Karpas-422 (cell line): Measurements from ENCODE around the gene SMIM23. TPM values are rescaled to one million over a fixed set of nuclear protein-coding genes. Genes with fewer than 3 reads are reported as not detected.

Experiments
- DNase-seq: peaks from one replicate; pipeline ENCODE4 v3.0.0-alpha.2; 2015
- H2AFZ ChIP-seq: fragments of 200-600 bp; sonication (generic); 2 replicates; pipeline ENCODE4 v1.6.1; 2014; ENCODE audit warnings: antibody characterized with exemption, low read length, mixed read lengths
- H3K27ac ChIP-seq: fragments of 200-600 bp; sonication (generic); 2 replicates; pipeline ENCODE4 v1.5.1; 2014; ENCODE audit warnings: mild to moderate bottlenecking, low read length, moderate library complexity
- H3K27me3 ChIP-seq: fragments of 200-600 bp; sonication (generic); 2 replicates; pipeline ENCODE4 v1.6.1; 2014; ENCODE audit warnings: low read length, mixed read lengths
- H3K36me3 ChIP-seq: fragments of 200-600 bp; sonication (generic); 2 replicates; pipeline ENCODE4 v1.6.1; 2014; ENCODE audit warnings: low read length, mixed read lengths; ENCODE audit not compliant: insufficient read depth
- H3K4me1 ChIP-seq: fragments of 200-600 bp; sonication (generic); 2 replicates; pipeline ENCODE4 v1.6.1; 2014; ENCODE audit warnings: mild to moderate bottlenecking, low read length, mixed read lengths
- H3K4me2 ChIP-seq: fragments of 200-600 bp; sonication (generic); 2 replicates; pipeline ENCODE4 v1.6.1; 2014; ENCODE audit warnings: low read length, low read depth, mild to moderate bottlenecking; ENCODE audit not compliant: poor library complexity, severe bottlenecking
- H3K4me3 ChIP-seq: fragments of 200-600 bp; sonication (generic); 2 replicates; pipeline ENCODE4 v1.5.1; 2014; ENCODE audit warnings: mild to moderate bottlenecking, antibody characterized with exemption, low read length, mixed read lengths
- H3K79me2 ChIP-seq: fragments of 200-600 bp; sonication (generic); 2 replicates; pipeline ENCODE4 v1.6.1; 2014; ENCODE audit warnings: mild to moderate bottlenecking, low read length, mixed read lengths
- H3K9ac ChIP-seq: fragments of 200-600 bp; sonication (generic); 2 replicates; pipeline ENCODE4 v1.6.0; 2014; ENCODE audit warnings: low read length
- H3K9me2 ChIP-seq: fragments of 200-600 bp; sonication (generic), shearing (Covaris generic); replicated peaks from 2 replicates; pipeline ENCODE4 v1.6.0; 2014; ENCODE audit warnings: mild to moderate bottlenecking, low read length, moderate library complexity; ENCODE audit not compliant: insufficient read depth
- H3K9me3 ChIP-seq: fragments of 300-700, 200-600 bp; sonication (generic); 2 replicates; pipeline ENCODE4 v1.6.1; 2014; ENCODE audit warnings: low read length, mixed read lengths
- H4K20me1 ChIP-seq: fragments of 200-600 bp; sonication (generic); 2 replicates; pipeline ENCODE4 v1.6.1; 2014; ENCODE audit warnings: mild to moderate bottlenecking, antibody characterized with exemption, low read length, low read depth; ENCODE audit not compliant: insufficient read depth
- total RNA-seq: library from RNA; depleted of rRNA; stranded (reverse); fragments of >200 nt; shearing (Covaris generic); gene quantifications from 2 replicates; pipeline ENCODE4 v1.2.3, GENCODE V29; 2014; ENCODE audit warnings: low replicate concordance

SMIM23 gene
- total RNA-seq, 1 experiment from 2014 or later = not detected

GRCh38 chr5:171826132-171826531, 40.5 kb downstream of the SMIM23 start:
- Histone ChIP-seq H3K9ac (no peak overlapping the region), H3K27ac (no peak overlapping the region), H3K27me3 (no peaks in the 10 kb centered on the region), H3K4me2 (no peak overlapping the region), H2AFZ (no peak overlapping the region), H3K4me1 (peaks cover 3% of the 10 kb centered on the region), H3K9me3 (no peaks in the 10 kb centered on the region), H3K79me2 (no peaks in the 10 kb centered on the region), H3K4me3 (no peak overlapping the region), H3K36me3 (no peaks in the 10 kb centered on the region), H4K20me1 (no peaks in the 10 kb centered on the region), H3K9me2 (no peaks in the 10 kb centered on the region)
- no peak for DNase-seq

GRCh38 chr5:171827162-171827561, 41.5 kb downstream of the SMIM23 start:
- H3K9ac ChIP-seq = no peak overlapping the region
- no peak for DNase-seq
- H3K9me2 ChIP-seq = no peaks in the 10 kb centered on the region
- no peaks in the 10 kb centered on the region for H4K20me1 ChIP-seq
- H3K4me3 ChIP-seq = no peak overlapping the region
- H3K9me3 ChIP-seq = no peaks in the 10 kb centered on the region
- H3K36me3 ChIP-seq = no peaks in the 10 kb centered on the region
- no peak overlapping the region for H3K27ac ChIP-seq
- no peaks in the 10 kb centered on the region for H3K79me2 ChIP-seq
- H2AFZ ChIP-seq = no peak overlapping the region
- H3K27me3 ChIP-seq = no peaks in the 10 kb centered on the region
- no peak overlapping the region for H3K4me2 ChIP-seq
- H3K4me1 ChIP-seq = peaks cover 3% of the 10 kb centered on the region

- Histone ChIP-seq H4K20me1 (no peaks in the 10 kb centered on the region), H3K79me2 (no peaks in the 10 kb centered on the region), H3K27me3 (no peaks in the 10 kb centered on the region), H3K9me3 (no peaks in the 10 kb centered on the region), H3K4me3 (no peak overlapping the region), H3K9ac (no peak overlapping the region), H3K9me2 (no peaks in the 10 kb centered on the region), H3K27ac (no peak overlapping the region), H3K4me1 (no peaks in the 10 kb centered on the region), H2AFZ (no peak overlapping the region), H3K4me2 (no peak overlapping the region), H3K36me3 (no peaks in the 10 kb centered on the region)
- no peak for DNase-seq
These were observed 45.1 kb downstream of the SMIM23 start for GRCh38 chr5:171830686-171831085.

- no peaks in the 10 kb centered on the region for H3K9me3 ChIP-seq
- H3K4me1 ChIP-seq = no peaks in the 10 kb centered on the region
- H3K4me3 ChIP-seq = no peak overlapping the region
- H3K36me3 ChIP-seq = no peaks in the 10 kb centered on the region
- no peak overlapping the region for H3K9ac ChIP-seq
- H3K27ac ChIP-seq = no peak overlapping the region
- H3K9me2 ChIP-seq = no peaks in the 10 kb centered on the region
- no peaks in the 10 kb centered on the region for H4K20me1 ChIP-seq
- H3K4me2 ChIP-seq = no peak overlapping the region
- no peaks in the 10 kb centered on the region for H3K27me3 ChIP-seq
- H3K79me2 ChIP-seq = no peaks in the 10 kb centered on the region
- DNase-seq = no peak
- no peak overlapping the region for H2AFZ ChIP-seq
These were observed 47.2 kb downstream of the SMIM23 start for GRCh38 chr5:171832775-171833174.

GRCh38 chr5:171834461-171834860, 48.8 kb downstream of the SMIM23 start:
- no peaks in the 10 kb centered on the region for H3K36me3 ChIP-seq
- no peak overlapping the region for H3K4me2 ChIP-seq
- no peak overlapping the region for H3K4me3 ChIP-seq
- H3K4me1 ChIP-seq = no peaks in the 10 kb centered on the region
- no peaks in the 10 kb centered on the region for H3K9me3 ChIP-seq
- no peak overlapping the region for H3K27ac ChIP-seq
- no peak for DNase-seq
- H3K9ac ChIP-seq = no peak overlapping the region
- no peaks in the 10 kb centered on the region for H3K9me2 ChIP-seq
- H2AFZ ChIP-seq = no peak overlapping the region
- no peaks in the 10 kb centered on the region for H3K27me3 ChIP-seq
- H3K79me2 ChIP-seq = no peaks in the 10 kb centered on the region
- H4K20me1 ChIP-seq = no peaks in the 10 kb centered on the region

GRCh38 chr5:171835066-171835465, 49.4 kb downstream of the SMIM23 start:
- H3K9me3 ChIP-seq = no peaks in the 10 kb centered on the region
- H2AFZ ChIP-seq = no peak overlapping the region
- no peak for DNase-seq
- no peak overlapping the region for H3K4me2 ChIP-seq
- H3K4me3 ChIP-seq = no peak overlapping the region
- no peaks in the 10 kb centered on the region for H3K27me3 ChIP-seq
- no peaks in the 10 kb centered on the region; the same call in 1 of the 2 replicates for H3K36me3 ChIP-seq
- H3K9me2 ChIP-seq = no peaks in the 10 kb centered on the region
- no peak overlapping the region for H3K27ac ChIP-seq
- H3K79me2 ChIP-seq = no peaks in the 10 kb centered on the region
- no peaks in the 10 kb centered on the region for H4K20me1 ChIP-seq
- H3K4me1 ChIP-seq = no peaks in the 10 kb centered on the region
- no peak overlapping the region for H3K9ac ChIP-seq

- no peak overlapping the region for H3K4me3 ChIP-seq
- H3K79me2 ChIP-seq = no peaks in the 10 kb centered on the region
- no peaks in the 10 kb centered on the region for H3K4me1 ChIP-seq
- DNase-seq = no peak
- no peak overlapping the region for H3K9ac ChIP-seq
- H3K27ac ChIP-seq = no peak overlapping the region
- no peaks in the 10 kb centered on the region for H4K20me1 ChIP-seq
- H3K27me3 ChIP-seq = no peaks in the 10 kb centered on the region
- H3K4me2 ChIP-seq = no peak overlapping the region
- H3K36me3 ChIP-seq = no peaks in the 10 kb centered on the region; the same call in 1 of the 2 replicates
- H3K9me3 ChIP-seq = no peaks in the 10 kb centered on the region
- H2AFZ ChIP-seq = no peak overlapping the region
- H3K9me2 ChIP-seq = no peaks in the 10 kb centered on the region
These were observed 51.9 kb downstream of the SMIM23 start for GRCh38 chr5:171837522-171837921.

GRCh38 chr5:171838066-171838465, 52.4 kb downstream of the SMIM23 start:
- no peak overlapping the region for H3K4me3 ChIP-seq
- H3K9ac ChIP-seq = no peak overlapping the region
- no peaks in the 10 kb centered on the region for H3K9me3 ChIP-seq
- H3K4me2 ChIP-seq = no peak overlapping the region
- no peaks in the 10 kb centered on the region for H3K9me2 ChIP-seq
- H3K79me2 ChIP-seq = no peaks in the 10 kb centered on the region
- no peak overlapping the region for H3K27ac ChIP-seq
- H3K36me3 ChIP-seq = no peaks in the 10 kb centered on the region; the same call in 1 of the 2 replicates
- H3K27me3 ChIP-seq = no peaks in the 10 kb centered on the region
- no peaks in the 10 kb centered on the region for H4K20me1 ChIP-seq
- no peaks in the 10 kb centered on the region for H3K4me1 ChIP-seq
- no peak overlapping the region for H2AFZ ChIP-seq
- DNase-seq = no peak

GRCh38 chr5:171839112-171839511, 53.5 kb downstream of the SMIM23 start:
- H3K4me2 ChIP-seq = no peak overlapping the region
- H2AFZ ChIP-seq = no peak overlapping the region
- H4K20me1 ChIP-seq = no peaks in the 10 kb centered on the region
- no peaks in the 10 kb centered on the region for H3K27me3 ChIP-seq
- H3K36me3 ChIP-seq = no peaks in the 10 kb centered on the region; the same call in 1 of the 2 replicates
- no peaks in the 10 kb centered on the region for H3K9me2 ChIP-seq
- no peaks in the 10 kb centered on the region for H3K79me2 ChIP-seq
- H3K27ac ChIP-seq = no peak overlapping the region
- H3K4me1 ChIP-seq = no peaks in the 10 kb centered on the region
- H3K9ac ChIP-seq = no peak overlapping the region
- no peaks in the 10 kb centered on the region for H3K9me3 ChIP-seq
- H3K4me3 ChIP-seq = no peak overlapping the region
- no peak for DNase-seq
